NCI-H1417 treated with DMSO at 0.1 percent for 48 hours (cell line): Measurements from ENCODE around the gene ACVR1.

Experiments used
- DNase-seq: peaks from one replicate; lab custom pipeline; 2025; lab: John Stamatoyannopoulos, UW

Gene ACVR1

GRCh38 chr2:157789933-157790511 lies 86.1 kb downstream of the ACVR1 start:
- DNase-seq, result no peak

- DNase-seq, result no peak
Measured at GRCh38 chr2:157789256-157789655, 86.9 kb downstream of the ACVR1 start.

- DNase-seq, result no peak
Measured at GRCh38 chr2:157788201-157788600, 87.9 kb downstream of the ACVR1 start.

GRCh38 chr2:157787364-157787938 lies 88.7 kb downstream of the ACVR1 start:
- DNase-seq, result no peak

- DNase-seq, result no peak
Measured at GRCh38 chr2:157786663-157787363, 89.3 kb downstream of the ACVR1 start.

GRCh38 chr2:157785866-157786662 lies 90.1 kb downstream of the ACVR1 start:
- DNase-seq, result no peak

GRCh38 chr2:157785200-157785599 lies 90.9 kb downstream of the ACVR1 start:
- DNase-seq, result no peak

- no peak for DNase-seq
Measured at GRCh38 chr2:157784823-157785175, 91.3 kb downstream of the ACVR1 start.

GRCh38 chr2:157784169-157784822 lies 91.8 kb downstream of the ACVR1 start:
- DNase-seq, result no peak

- no peak for DNase-seq
Measured at GRCh38 chr2:157783245-157783644, 92.9 kb downstream of the ACVR1 start.

GRCh38 chr2:157782057-157782845 lies 93.9 kb downstream of the ACVR1 start:
- DNase-seq, result no peak

GRCh38 chr2:157780211-157780610 lies 95.9 kb downstream of the ACVR1 start:
- no peak for DNase-seq

GRCh38 chr2:157779794-157780193 lies 96.3 kb downstream of the ACVR1 start:
- DNase-seq, result no peak

- no peak for DNase-seq
Measured at GRCh38 chr2:157777427-157777826, 98.7 kb downstream of the ACVR1 start.

- no peak for DNase-seq
Measured at GRCh38 chr2:157771234-157771633, 104.9 kb downstream of the ACVR1 start.

- no peak for DNase-seq
Measured at GRCh38 chr2:157769856-157770255, 106.3 kb downstream of the ACVR1 start.

- DNase-seq, result no peak
Measured at GRCh38 chr2:157764386-157764785, 111.7 kb downstream of the ACVR1 start.

- DNase-seq, result no peak
Measured at GRCh38 chr2:157761520-157761919, 114.6 kb downstream of the ACVR1 start.

GRCh38 chr2:157760949-157761348 lies 115.2 kb downstream of the ACVR1 start:
- no peak for DNase-seq

- no peak for DNase-seq
Measured at GRCh38 chr2:157759855-157760254, 116.3 kb downstream of the ACVR1 start.

- DNase-seq, result no peak
Measured at GRCh38 chr2:157758586-157758985, 117.5 kb downstream of the ACVR1 start.

GRCh38 chr2:157757500-157757899 lies 118.6 kb downstream of the ACVR1 start:
- no peak for DNase-seq
